GM20431 (cell line): ENCODE measurements around the gene DIAPH1.

Source experiments
- in situ Hi-C: fragments of 300-500 bp; cut with MseI, MboI; formaldehyde crosslinking; loops from one replicate; pipeline ENCODE4 v1.15.0; 2020; ENCODE audit warnings: low sequenced_read_pairs; ENCODE audit not compliant: unreplicated experiment

Gene DIAPH1

DNA sequence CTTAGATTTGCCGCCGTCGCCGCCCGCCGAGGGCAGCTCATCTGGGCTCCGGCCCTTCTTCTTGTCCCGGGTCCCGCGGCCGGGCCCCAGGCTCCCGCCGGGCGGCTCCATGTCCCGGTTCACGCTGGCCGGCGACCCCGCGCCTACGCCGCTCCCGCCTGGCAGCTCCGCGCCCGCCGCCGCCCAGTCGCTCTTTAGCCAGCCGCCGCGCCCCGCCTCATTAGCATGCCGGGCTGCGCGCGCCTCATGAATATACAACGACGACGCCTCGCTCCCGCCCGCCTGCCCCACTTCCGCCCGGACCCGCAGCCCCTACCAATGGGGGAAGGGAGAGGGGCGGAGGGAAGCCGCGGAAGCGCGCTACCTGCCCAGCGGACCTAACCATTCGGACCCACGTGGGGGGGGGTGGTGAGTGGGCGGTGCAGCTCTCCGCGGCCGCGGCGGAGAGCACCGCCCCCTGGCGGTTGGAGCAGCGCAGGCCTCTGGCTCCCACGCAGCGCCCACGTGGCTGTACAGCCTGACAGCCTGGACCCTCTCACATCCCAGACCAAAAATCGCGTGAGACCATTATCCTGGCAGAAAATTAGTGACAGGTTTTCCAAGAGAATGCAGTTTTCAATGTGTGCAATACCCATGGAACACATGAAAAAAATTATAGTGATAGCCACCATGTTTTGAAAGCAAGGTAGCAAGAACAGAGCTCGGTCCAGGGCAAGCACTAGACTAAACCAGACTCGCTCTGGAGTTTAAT lies at the start of gene DIAPH1:
Gene DIAPH1, minus strand, starts transcription at position 197 of the 751 bp plus-strand sequence. Its CDS starts 86 bp downstream, at position 111.
- in situ Hi-C loops: no loop called here

DNA sequence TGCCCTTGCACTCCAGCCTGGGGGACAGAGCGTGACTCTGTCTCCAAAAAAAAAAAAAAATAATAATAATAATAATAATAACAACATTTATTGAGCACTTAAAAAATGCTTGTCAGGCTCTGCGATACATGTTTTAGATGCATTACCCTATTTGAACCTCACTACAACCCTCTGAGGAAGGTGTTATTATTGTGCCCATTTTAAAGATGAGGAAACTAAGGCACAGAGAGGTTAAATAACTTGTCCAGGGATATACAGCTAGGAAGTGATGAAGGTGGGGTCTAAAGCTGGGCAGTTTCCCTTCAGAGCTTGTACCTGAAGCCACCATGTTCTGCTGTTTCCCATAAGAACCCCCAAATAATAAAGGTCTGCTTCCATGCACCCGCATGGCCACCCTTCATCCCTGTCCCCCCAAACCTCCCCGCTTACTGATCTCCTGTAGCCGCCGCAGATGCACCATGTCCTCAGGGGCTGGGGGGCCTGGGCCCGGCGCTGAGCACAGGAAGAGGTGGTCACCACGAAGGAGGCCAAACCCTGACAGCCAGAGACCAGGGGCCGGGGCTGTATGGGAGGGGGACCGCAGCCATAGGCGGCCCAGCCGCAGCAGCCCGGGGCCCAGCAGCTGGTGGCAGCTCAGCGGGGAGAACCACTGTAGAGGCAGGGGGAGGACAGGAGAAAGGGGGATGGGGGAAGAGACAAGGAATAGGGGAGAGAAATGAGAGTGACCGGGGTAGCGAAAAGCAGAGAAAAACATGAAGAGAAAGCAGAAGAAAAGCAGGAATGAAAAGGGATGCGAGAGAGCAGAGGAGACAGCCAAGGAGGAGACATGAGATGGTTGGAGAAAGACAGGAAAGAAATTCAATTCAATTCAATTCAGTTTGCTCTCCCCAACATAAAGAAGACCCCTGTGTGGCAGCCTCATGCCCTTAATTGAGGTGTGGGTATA lies 47.5 kb upstream of the DIAPH1 start:
- in situ Hi-C loops: no loop called here

DNA sequence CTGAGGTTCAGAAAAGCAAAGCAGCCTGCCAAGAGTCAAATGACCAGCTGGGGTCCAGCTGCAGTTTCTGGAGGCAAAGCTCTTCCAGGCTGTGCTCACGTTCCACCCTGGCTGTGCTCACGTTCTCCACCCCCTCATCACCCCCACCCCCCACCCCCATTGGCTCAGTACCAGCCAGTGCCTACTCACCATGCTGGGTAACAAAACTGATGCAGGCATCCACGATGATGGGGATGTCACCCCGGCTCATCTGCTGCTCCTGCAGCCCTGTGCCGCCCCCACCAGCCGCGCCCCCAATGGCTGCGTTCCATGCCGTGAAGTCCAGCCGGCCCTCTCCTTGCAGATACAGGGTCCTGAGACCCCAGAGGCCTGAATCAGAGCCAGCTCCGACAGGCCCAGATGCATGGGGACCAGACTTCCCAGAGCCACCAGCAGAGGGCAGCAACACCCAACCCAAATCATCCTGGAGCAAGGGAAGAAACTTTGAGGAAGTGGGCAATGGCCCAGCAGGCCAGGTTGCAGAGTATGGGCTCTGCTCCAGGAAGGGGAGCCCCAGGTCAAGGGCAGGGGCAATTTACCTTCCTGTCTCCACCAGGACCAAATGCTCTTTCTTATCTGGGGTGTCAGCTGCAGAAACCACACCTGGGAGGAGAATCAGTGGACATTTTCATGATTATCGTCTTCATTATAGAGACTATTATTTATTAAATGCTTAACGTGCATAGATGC lies 46.1 kb upstream of the DIAPH1 start:
- in situ Hi-C loops: no loop called here

GRCh38 chr5:141663506-141663905 lies 44.7 kb upstream of the DIAPH1 start:
- in situ Hi-C loops: no loop called here

DNA sequence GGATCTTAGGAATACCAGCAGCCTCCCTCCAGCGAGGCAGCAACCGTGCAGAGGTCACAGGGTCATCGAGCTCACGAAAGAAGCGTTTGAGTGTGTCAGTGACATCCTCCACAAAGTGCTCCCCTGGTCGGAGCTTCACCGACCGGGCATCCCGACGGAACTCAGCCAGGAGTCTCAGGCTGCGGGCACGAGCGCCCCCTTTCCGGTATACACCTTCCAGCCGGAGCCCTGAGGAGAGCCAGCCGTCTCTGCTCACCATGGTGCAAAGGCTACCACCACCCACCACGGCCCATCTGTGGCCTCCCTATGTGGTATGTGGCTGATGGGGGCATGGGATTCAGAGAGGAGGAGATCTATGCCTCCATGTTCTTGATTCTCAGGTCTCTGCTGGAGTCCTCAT lies 43.2 kb upstream of the DIAPH1 start:
- in situ Hi-C loops: no loop called here

GRCh38 chr5:141657937-141658545 lies 39.2 kb upstream of the DIAPH1 start:
- in situ Hi-C loops: no loop called here

DNA sequence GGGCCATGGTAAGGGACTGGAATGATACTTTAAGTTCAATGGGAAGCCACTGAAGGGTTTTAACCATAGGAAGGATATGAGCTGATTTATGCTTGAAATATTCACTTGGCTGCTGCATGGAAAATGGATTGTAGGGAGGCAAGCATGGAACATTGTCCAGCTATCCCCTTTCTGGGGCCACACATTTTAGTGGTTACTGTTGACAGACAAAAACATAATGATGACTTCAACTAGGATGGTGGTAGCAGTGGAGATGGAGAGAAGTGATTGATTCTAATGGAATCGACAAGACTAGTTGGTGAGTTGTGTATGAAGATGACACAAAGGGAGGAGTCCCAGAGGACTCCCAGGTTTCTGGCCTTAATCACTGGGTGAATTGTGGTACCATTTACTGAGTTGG lies 38.6 kb upstream of the DIAPH1 start:
- in situ Hi-C loops: no loop called here

- in situ Hi-C loops: no loop called here
Observed at GRCh38 chr5:141656396-141656795, 37.6 kb upstream of the DIAPH1 start.

DNA sequence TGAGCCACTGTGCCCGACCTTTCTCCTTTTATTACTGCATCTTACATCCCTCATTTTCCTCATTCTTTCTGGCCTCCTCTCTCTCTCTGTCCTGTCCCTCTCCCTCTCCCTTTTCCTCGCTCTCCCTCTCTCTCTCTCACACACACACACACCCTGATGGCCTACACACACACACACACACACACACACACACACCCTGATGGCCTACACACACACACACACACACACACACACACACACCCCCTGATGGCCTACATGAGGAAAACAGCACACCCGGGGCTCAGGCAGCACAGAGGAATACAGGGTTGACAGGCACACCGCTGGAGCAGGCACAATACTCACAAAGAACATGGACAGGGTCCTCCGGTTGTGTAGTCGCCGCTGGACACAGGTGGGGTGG lies 36.2 kb upstream of the DIAPH1 start:
- in situ Hi-C loops: no loop called here

GRCh38 chr5:141654298-141654697 lies 35.5 kb upstream of the DIAPH1 start:
- in situ Hi-C loops: no loop called here

- in situ Hi-C loops: no loop called here
Observed at GRCh38 chr5:141651728-141652105, 32.9 kb upstream of the DIAPH1 start.

DNA sequence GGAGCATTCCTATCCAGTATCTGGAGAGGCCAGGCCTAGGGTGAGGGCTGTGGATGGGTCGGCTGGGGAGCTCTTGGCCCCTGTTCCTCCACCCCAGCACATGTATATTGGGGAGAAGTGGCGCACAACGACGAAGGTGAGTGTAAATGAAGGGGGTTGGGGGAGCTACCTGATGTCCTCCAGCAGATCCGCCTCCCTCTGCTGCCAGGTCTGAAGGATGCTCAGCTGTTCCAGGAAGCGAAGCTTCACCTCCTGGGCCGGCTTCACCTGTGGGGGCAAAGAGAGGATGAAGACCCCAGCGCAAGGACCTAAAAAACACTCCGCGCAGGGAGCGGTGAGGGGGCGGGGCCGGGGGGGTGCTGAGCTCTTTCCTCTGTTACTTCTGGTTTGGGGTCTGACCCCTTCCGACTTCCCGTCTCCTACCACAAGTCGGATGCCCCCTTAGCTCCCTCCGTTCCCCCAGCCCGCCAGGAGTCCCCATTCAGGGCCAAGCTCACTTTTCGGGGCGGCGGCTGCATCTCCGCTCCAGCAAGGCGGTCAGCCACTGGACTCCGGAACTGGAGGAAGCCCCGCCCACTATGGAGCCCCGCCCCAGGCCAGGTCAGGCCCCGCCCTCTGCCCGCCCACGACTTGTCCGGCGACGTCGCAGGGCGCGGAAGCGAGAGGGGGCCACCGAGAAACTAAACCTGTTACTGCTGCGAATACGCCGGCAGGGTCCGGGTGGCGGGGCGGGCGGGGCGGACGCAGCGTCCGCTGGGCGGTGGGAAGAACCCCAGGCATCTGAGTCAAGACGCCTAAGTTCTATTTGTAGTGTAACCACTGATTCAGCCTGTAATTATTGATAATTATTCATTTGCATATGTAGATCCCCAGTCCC lies 32.3 kb upstream of the DIAPH1 start, which contains the start of gene FCHSD1:
Gene FCHSD1, minus strand, starts transcription at position 568 of the 877 bp plus-strand sequence. Its CDS starts 50 bp downstream, at position 518.
- in situ Hi-C loops: no loop called here

- in situ Hi-C loops: no loop called here
Observed at GRCh38 chr5:141649972-141650371, 31.2 kb upstream of the DIAPH1 start.

GRCh38 chr5:141649056-141649688 lies 30.4 kb upstream of the DIAPH1 start:
- in situ Hi-C loops: no loop called here

DNA sequence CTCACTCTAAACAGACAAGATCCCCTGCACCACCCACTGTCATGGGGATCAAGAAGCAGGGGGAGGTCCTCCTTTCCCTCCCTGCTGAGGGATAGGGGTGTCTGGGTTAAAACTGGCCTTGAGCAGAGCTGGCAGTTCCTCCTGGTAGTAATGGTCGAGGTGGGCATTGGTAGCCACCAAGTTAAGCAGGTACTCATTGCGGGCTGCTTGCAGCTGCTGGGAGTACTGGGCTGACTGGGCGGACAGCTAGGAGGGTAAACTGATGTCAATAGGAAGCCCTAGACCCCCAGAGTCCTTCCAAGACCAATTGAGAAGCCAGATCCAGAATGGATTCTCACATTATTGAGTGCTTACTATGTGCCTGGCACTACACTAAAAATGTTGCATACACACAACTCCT lies 29.1 kb upstream of the DIAPH1 start:
- in situ Hi-C loops: no loop called here

DNA sequence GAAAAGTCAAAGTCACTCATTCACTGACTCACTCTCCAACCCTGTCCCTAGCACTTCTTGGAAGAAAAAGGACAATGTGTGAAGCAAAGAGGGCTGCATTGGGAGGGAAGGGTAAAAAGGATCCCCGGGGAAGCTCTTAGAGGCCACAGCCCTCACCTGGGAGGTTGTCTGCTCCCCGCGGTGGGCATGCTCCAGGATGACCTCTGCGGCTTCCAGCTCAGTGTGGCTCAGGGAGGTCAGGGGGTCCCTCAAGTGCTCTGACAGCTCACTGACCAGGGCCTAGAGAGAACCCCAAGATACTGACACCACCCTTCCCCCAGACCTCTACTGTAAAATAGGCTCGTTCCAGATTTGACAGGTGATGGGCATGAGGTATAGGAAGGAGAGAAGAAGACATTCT lies 28.4 kb upstream of the DIAPH1 start:
- in situ Hi-C loops: no loop called here

- in situ Hi-C loops: no loop called here
Observed at GRCh38 chr5:141646026-141646425, 27.2 kb upstream of the DIAPH1 start.

DNA sequence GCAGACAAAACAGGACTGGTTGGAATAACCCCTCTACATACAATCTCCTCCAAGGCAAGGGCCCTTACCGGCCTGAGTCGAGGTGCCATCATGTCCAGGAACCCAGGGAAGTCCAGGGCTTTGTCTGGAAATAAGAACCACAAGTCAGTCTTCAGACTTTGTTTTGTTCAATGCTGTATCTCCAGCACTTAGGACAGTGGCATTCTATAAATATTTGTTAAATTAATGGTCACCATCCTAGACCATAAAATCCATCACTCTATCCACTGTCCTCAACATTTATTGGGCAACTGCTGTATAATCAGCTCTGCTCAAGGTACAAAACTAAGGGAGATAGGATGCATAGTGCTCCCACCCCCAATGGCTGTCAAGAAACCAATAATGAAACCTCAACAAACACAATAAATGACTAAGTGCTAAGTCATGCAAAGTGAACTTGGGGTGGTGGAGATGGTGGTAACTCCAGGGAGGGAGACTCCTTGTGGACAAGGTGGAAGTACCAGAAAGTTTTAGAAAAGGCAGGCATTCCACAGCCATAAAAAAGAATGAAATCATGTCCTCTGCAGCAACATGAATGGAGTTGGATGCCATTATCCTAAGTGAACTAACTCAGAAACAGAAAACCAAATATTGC lies 23.0 kb upstream of the DIAPH1 start:
- in situ Hi-C loops: no loop called here
